ENCODE measurements around the gene TUBGCP6.

DNA sequence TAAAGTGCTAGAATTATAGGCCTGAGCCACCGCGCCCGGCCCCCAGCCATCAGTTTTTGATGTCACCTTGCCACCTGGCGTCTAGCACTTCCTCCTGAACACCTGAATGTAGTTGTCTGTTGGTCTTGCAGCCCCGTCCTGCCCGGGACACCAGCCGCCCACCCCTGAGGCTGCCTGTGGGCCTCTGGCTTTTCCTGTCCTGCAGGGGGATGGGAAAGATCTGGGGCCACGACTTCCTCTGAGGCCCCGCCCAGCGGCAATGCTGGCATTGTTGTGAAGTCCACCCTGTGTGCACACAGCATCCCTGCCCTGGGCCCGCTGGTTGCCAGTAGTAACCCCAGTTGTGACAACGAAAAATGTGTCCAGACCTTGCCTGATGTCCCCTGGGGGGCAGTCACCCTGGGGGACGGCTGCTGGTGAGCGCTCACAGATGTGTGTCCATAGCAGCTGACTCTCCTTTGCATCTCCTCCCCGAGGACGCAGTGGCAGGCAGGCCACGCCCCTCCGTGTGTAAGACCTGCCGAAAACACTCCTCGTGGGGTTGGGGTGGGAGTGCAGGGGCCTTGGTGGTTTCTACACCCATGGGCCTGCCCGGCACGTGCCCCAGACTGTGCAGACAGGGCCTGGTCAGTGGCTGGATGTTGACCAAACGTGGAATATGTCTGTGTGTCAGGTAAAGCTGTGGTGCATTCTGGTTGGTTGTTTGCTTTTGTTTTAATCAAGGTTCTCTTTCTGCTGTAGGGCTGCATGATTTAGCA, 37.3 kb downstream of the TUBGCP6 start:
- TF ChIP-seq, protein P1, sequence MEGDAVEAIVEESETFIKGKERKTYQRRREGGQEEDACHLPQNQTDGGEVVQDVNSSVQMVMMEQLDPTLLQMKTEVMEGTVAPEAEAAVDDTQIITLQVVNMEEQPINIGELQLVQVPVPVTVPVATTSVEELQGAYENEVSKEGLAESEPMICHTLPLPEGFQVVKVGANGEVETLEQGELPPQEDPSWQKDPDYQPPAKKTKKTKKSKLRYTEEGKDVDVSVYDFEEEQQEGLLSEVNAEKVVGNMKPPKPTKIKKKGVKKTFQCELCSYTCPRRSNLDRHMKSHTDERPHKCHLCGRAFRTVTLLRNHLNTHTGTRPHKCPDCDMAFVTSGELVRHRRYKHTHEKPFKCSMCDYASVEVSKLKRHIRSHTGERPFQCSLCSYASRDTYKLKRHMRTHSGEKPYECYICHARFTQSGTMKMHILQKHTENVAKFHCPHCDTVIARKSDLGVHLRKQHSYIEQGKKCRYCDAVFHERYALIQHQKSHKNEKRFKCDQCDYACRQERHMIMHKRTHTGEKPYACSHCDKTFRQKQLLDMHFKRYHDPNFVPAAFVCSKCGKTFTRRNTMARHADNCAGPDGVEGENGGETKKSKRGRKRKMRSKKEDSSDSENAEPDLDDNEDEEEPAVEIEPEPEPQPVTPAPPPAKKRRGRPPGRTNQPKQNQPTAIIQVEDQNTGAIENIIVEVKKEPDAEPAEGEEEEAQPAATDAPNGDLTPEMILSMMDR (IDR thresholded peaks at IDR 0.05; ENCODE audit: poor library complexity, severe bottlenecking): no peak
- TF ChIP-seq RAD21 (conservative IDR thresholded peaks at IDR 0.05) (no peak), TAF1 (IDR thresholded peaks at IDR 0.05; ENCODE audit: low read depth) (no peak), EZH2 (IDR thresholded peaks at IDR 0.05; ENCODE audit: borderline replicate concordance, insufficient read depth, low read length, poor library complexity, severe bottlenecking) (no peak)

All from neural cell (in vitro differentiated cells).